Natural killer cell (primary cell): ENCODE results near the gene GLDC. TPM values are rescaled to one million over a fixed set of nuclear protein-coding genes. Genes with fewer than 3 reads are reported as not detected.
"Not testable (repeated sequence)": the region's sequence is repeated elsewhere in the genome, so short reads cannot be mapped to it uniquely, and the experiment has no call there.

ENCODE experiments used
- ATAC-seq, 3 donors: fragments of 150-1000 bp in 2 of 3; fragments of 200-7000 bp in 1 of 3; cut with Tn5 transposase; 1 replicate in 1 of 3; 2 replicates in 2 of 3; pipeline ENCODE4 v1.10.0; 2021; ENCODE audit warnings: mild to moderate bottlenecking in 2 of 3, moderate library complexity in 2 of 3
- DNase-seq, 2 donors: peaks; one replicate each; pipeline versions ENCODE4 v3.0.0 to v3.0.0-alpha.2; 2013 to 2021; ENCODE audit warnings: mixed read lengths in 1 of 2
- H3K27ac ChIP-seq: one replicate; pipeline ENCODE4 v1.5.1; 2013; ENCODE audit warnings: mild to moderate bottlenecking, low read length
- H3K27me3 ChIP-seq: one replicate; pipeline ENCODE4 v1.6.1; 2013; ENCODE audit warnings: low read length; ENCODE audit not compliant: control insufficient read depth, insufficient read depth
- H3K36me3 ChIP-seq: one replicate; pipeline ENCODE4 v1.6.1; 2013; ENCODE audit warnings: low read length; ENCODE audit not compliant: control insufficient read depth, insufficient read depth
- H3K4me1 ChIP-seq: one replicate; pipeline ENCODE4 v1.6.1; 2013; ENCODE audit warnings: low read length; ENCODE audit not compliant: control insufficient read depth, insufficient read depth
- H3K4me3 ChIP-seq: one replicate; pipeline ENCODE4 v1.5.1; 2013; ENCODE audit warnings: low read length
- H3K9me3 ChIP-seq: one replicate; pipeline ENCODE4 v1.6.1; 2013; ENCODE audit warnings: low read length; ENCODE audit not compliant: control insufficient read depth, insufficient read depth
- H3K27ac Mint-ChIP-seq, 2 donors: one replicate each; pipeline ENCODE4 v1.8.0; 2022; ENCODE audit warnings: mild to moderate bottlenecking in 2 of 2, mixed read lengths in 2 of 2, moderate library complexity in 1 of 2
- H3K27me3 Mint-ChIP-seq, 2 donors: one replicate each; pipeline ENCODE4 v1.8.0; 2022; ENCODE audit warnings: low read depth in 2 of 2, mixed read lengths in 2 of 2
- H3K36me3 Mint-ChIP-seq: one replicate; pipeline ENCODE4 v1.8.0; 2022; ENCODE audit warnings: mixed read lengths
- H3K4me1 Mint-ChIP-seq, 2 donors: one replicate each; pipeline ENCODE4 v1.8.0; 2022; ENCODE audit warnings: mixed read lengths in 2 of 2
- H3K4me3 Mint-ChIP-seq: one replicate; pipeline ENCODE4 v1.8.0; 2022; ENCODE audit warnings: mild to moderate bottlenecking, moderate library complexity, mixed read lengths
- H3K9me3 Mint-ChIP-seq, 2 donors: one replicate each; pipeline ENCODE4 v1.8.0; 2022; ENCODE audit warnings: mixed read lengths in 2 of 2
- CTCF ChIP-seq: fragments of 200-600 bp; IDR thresholded peaks from one replicate; pipeline ENCODE4 v1.8.0; 2022; ENCODE audit warnings: antibody characterized with exemption
- WGBS: methylation state at CpG from one replicate; pipeline ENCODE4 v1.1.7; 2013; ENCODE audit warnings: missing lambda C conversion rate; ENCODE audit not compliant: insufficient coverage; 5-methylcytosine and 5-hydroxymethylcytosine counted together
- intact Hi-C: fragments of 100-400 bp; cut with micrococcal nuclease; formaldehyde crosslinking; loops from one replicate; pipeline ENCODE4 v1.14.2; 2022
- total RNA-seq, 4 donors: library from RNA; stranded (reverse); fragments of 120-200 nt in 1 of 4; gene quantifications; one replicate each; pipeline versions ENCODE4 v1.2.3 to v1.2.4, GENCODE V29; 2013 to 2022

The GLDC gene
- total RNA-seq, 3 donors from 2014 or later (not counting 1 experiment from before 2014, with no cell fraction given): 1.3 to 4.6 TPM; not detected in 1

DNA sequence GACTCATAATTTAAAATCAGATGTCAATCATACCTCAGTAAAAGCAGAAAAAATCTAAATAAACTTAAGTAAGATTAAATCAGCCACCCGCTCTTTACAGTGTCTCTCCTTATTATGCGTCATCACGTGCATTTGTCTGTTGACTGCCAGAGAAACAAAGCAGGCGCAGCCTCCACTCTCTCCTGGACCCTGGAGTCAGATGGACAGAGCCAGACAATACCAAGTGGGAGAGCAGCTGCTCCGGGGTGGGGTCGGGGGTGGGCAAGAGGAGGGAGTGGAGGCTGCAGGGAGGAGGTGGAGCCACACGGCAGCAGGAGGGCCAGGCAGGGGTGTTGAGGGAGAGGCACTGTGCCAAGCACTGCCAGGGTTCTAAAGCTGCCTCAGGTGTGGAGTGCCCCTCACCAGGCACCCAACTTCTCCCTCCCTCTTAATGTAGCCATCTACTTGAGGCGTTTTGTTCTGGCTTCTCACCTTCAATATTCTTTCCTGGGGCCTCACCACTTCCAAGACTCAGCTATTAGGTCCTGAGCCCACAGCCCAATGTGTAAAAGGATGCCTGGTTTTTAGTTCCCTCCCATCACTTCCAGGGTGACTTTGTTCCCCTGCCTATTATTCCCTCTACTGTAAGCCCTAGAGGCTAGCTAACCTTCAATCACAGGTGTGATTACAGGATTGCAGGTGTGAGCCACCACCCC, 96.3 kb downstream of the GLDC start:
- H3K27ac Mint-ChIP-seq: no peak overlapping the region
- no peaks in the 10 kb centered on the region for H3K36me3 Mint-ChIP-seq
- no peaks in the 10 kb centered on the region for H3K27me3 Mint-ChIP-seq
- H3K4me1 Mint-ChIP-seq: no peaks in the 10 kb centered on the region
- H3K4me3 Mint-ChIP-seq: no peak overlapping the region
- DNase-seq (no peak), ATAC-seq (no peak)
- Histone ChIP-seq H3K27me3 (no peaks in the 10 kb centered on the region), H3K9me3 (no peaks in the 10 kb centered on the region), H3K27ac (no peak overlapping the region), H3K36me3 (no peaks in the 10 kb centered on the region), H3K4me3 (no peak overlapping the region), H3K4me1 (no peaks in the 10 kb centered on the region)
- WGBS: 81% methylated on average over 7 of the region's 8 CpGs
- no peaks in the 10 kb centered on the region for H3K9me3 Mint-ChIP-seq
- intact Hi-C loops: no loop called here
- no peak for TF ChIP-seq CTCF

- Mint-ChIP-seq H3K36me3 (no peaks in the 10 kb centered on the region), H3K4me1 (no peaks in the 10 kb centered on the region), H3K27me3 (peaks cover 0 to 5% of the 10 kb centered on the region in 2 donors), H3K9me3 (no peaks in the 10 kb centered on the region), H3K27ac (no peak overlapping the region), H3K4me3 (no peak overlapping the region)
- Histone ChIP-seq H3K9me3 (no peaks in the 10 kb centered on the region), H3K27ac (no peak overlapping the region), H3K4me3 (no peak overlapping the region), H3K4me1 (no peaks in the 10 kb centered on the region), H3K27me3 (no peaks in the 10 kb centered on the region), H3K36me3 (no peaks in the 10 kb centered on the region)
- 79% methylated on average over 5 of the region's 8 CpGs for WGBS
- TF ChIP-seq CTCF: no peak
- no peak for ATAC-seq
- DNase-seq: no peak
- intact Hi-C loops: no loop called here
Measured at GRCh38 chr9:6545017-6545691, 100.4 kb downstream of the GLDC start.

GRCh38 chr9:6543204-6543603, 102.3 kb downstream of the GLDC start:
- no peaks in the 10 kb centered on the region for H3K36me3 ChIP-seq
- H3K27me3 ChIP-seq: no peaks in the 10 kb centered on the region
- 89% methylated on average over 6 of the region's 6 CpGs for WGBS
- Mint-ChIP-seq H3K36me3 (no peaks in the 10 kb centered on the region), H3K4me1 (no peaks in the 10 kb centered on the region), H3K9me3 (no peaks in the 10 kb centered on the region), H3K4me3 (no peak overlapping the region), H3K27ac (no peak overlapping the region), H3K27me3 (peaks cover 0 to 5% of the 10 kb centered on the region in 2 donors)
- no peak for TF ChIP-seq CTCF
- H3K4me3 ChIP-seq: no peak overlapping the region
- no peak for DNase-seq
- intact Hi-C loops: no loop called here
- no peak overlapping the region for H3K27ac ChIP-seq
- no peaks in the 10 kb centered on the region for H3K9me3 ChIP-seq
- no peak for ATAC-seq
- H3K4me1 ChIP-seq: no peaks in the 10 kb centered on the region

- H3K27me3 Mint-ChIP-seq, H3K27ac ChIP-seq, H3K9me3 ChIP-seq, DNase-seq, H3K27ac Mint-ChIP-seq, H3K9me3 Mint-ChIP-seq, H3K4me3 Mint-ChIP-seq, H3K36me3 ChIP-seq, ATAC-seq, H3K4me3 ChIP-seq, H3K27me3 ChIP-seq, H3K36me3 Mint-ChIP-seq, intact Hi-C loops, H3K4me1 ChIP-seq, H3K4me1 Mint-ChIP-seq: not testable (repeated sequence)
- WGBS: 93% methylated on average over 5 of the region's 5 CpGs
Measured at GRCh38 chr9:6542617-6543016, 102.9 kb downstream of the GLDC start.
